Measurements from ENCODE around the gene RAB8B. TPM values are rescaled to one million over a fixed set of nuclear protein-coding genes. Genes with fewer than 3 reads are reported as not detected.
A peak's percentile ranks its signal among the peaks of the same experiment; 100 is the strongest.

RAB8B gene
- total and polyA plus RNA-seq, 2 donors from 2014 or later, result 7.1 to 33.6 TPM

- no peak for FAIRE-seq
- Histone ChIP-seq H3K9me3 (ENCODE audit: control insufficient read depth in 2 of 3, insufficient read depth in 1 of 3, low read length in 3 of 3) (no peaks in the 10 kb centered on the region), H3K9ac (ENCODE audit: low read length in 3 of 3) (peak overlapping the region; percentile 36 to 74 (median 47)), H3K27ac (ENCODE audit: low read depth in 2 of 2, low read length in 2 of 2) (peak overlapping the region in 1 of 2 donors; percentile 23), H3K27me3 (ENCODE audit: control insufficient read depth, insufficient read depth, low read length) (no peaks in the 10 kb centered on the region), H3K4me1 (ENCODE audit: control insufficient read depth in 2 of 3, insufficient read depth in 2 of 3, low read depth in 1 of 3, low read length in 3 of 3) (peaks cover 0 to 13% (median 4%) of the 10 kb centered on the region in 3 donors), H3K36me3 (ENCODE audit: control insufficient read depth in 2 of 3, insufficient read depth in 3 of 3, low read length in 3 of 3) (no peaks in the 10 kb centered on the region), H3K4me3 (ENCODE audit: low read length in 3 of 3) (peak overlapping the region; percentile 74 to 83 (median 77))
- intact Hi-C loops (cut with DNase I), result no loop called here
- no peak for DNase-seq
- TF ChIP-seq CTCF (IDR thresholded peaks at IDR 0.05; ENCODE audit: borderline replicate concordance, extremely low read depth, insufficient read depth), result no peak
These were observed 1.0 kb upstream of the RAB8B start for GRCh38 chr15:63188247-63188925.

GRCh38 chr15:63189941-63190768 lies 749 bp downstream of the RAB8B start:
- Histone ChIP-seq H3K9ac (ENCODE audit: low read length in 3 of 3) (peak overlapping the region; percentile 42 to 89 (median 45)), H3K4me1 (ENCODE audit: control insufficient read depth in 2 of 3, insufficient read depth in 2 of 3, low read depth in 1 of 3, low read length in 3 of 3) (peaks cover 0 to 15% (median 7%) of the 10 kb centered on the region in 3 donors), H3K9me3 (ENCODE audit: control insufficient read depth in 2 of 3, insufficient read depth in 1 of 3, low read length in 3 of 3) (no peaks in the 10 kb centered on the region), H3K27me3 (ENCODE audit: control insufficient read depth, insufficient read depth, low read length) (no peaks in the 10 kb centered on the region), H3K4me3 (ENCODE audit: low read length in 3 of 3) (peak overlapping the region; percentile 68 to 86 (median 82)), H3K27ac (ENCODE audit: low read depth in 2 of 2, low read length in 2 of 2) (peak overlapping the region; percentile 79 to 93), H3K36me3 (ENCODE audit: control insufficient read depth in 2 of 3, insufficient read depth in 3 of 3, low read length in 3 of 3) (no peaks in the 10 kb centered on the region)
- TF ChIP-seq CTCF (IDR thresholded peaks at IDR 0.05; ENCODE audit: borderline replicate concordance, extremely low read depth, insufficient read depth), result no peak
- DNase-seq, result peak in 1 of 5 donors; percentile 31
- no peak for FAIRE-seq
- intact Hi-C loops (cut with DNase I), result loop anchor here (10.0 kb wide), 1 partner anchor 75 kb away; no protein-coding TSS in a partner anchor

GRCh38 chr15:63190769-63191649 lies 1.6 kb downstream of the RAB8B start:
- Histone ChIP-seq H3K9me3 (ENCODE audit: control insufficient read depth in 2 of 3, insufficient read depth in 1 of 3, low read length in 3 of 3) (no peaks in the 10 kb centered on the region), H3K27me3 (ENCODE audit: control insufficient read depth, insufficient read depth, low read length) (no peaks in the 10 kb centered on the region), H3K36me3 (ENCODE audit: control insufficient read depth in 2 of 3, insufficient read depth in 3 of 3, low read length in 3 of 3) (no peaks in the 10 kb centered on the region), H3K4me3 (ENCODE audit: low read length in 3 of 3) (peak overlapping the region; percentile 68 to 86 (median 82)), H3K9ac (ENCODE audit: low read length in 3 of 3) (no peak overlapping the region), H3K27ac (ENCODE audit: low read depth in 2 of 2, low read length in 2 of 2) (peak overlapping the region in 1 of 2 donors; percentile 13), H3K4me1 (ENCODE audit: control insufficient read depth in 2 of 3, insufficient read depth in 2 of 3, low read depth in 1 of 3, low read length in 3 of 3) (peaks cover 0 to 15% (median 7%) of the 10 kb centered on the region in 3 donors)
- no peak for FAIRE-seq
- DNase-seq, result no peak
- intact Hi-C loops (cut with DNase I), result loop anchor here (10.0 kb wide), 1 partner anchor 74 kb away; no protein-coding TSS in a partner anchor
- no peak for TF ChIP-seq CTCF (IDR thresholded peaks at IDR 0.05; ENCODE audit: borderline replicate concordance, extremely low read depth, insufficient read depth)
